A673 (cell line): ENCODE data around the gene GPD2. TPM values are rescaled to one million over a fixed set of nuclear protein-coding genes. Genes with fewer than 3 reads are reported as not detected.

Experiments
- BruUV-seq: library from RNA; stranded (reverse); fragments of 400-500 nt; replicated peaks from 2 replicates; lab custom pipeline; 2021; lab: Mats Ljungman, UMichigan
- CTCF ChIA-PET: fragments of 300-600 bp; sonication (Branson Sonifier 250); formaldehyde crosslinking; loops from one replicate; lab custom pipeline; 2022; ENCODE audit warnings: antibody characterized with exemption; lab: Charles Lee
- POLR2A ChIA-PET: fragments of 300-600 bp; sonication (Branson Sonifier 250); formaldehyde crosslinking; loops from one replicate; lab custom pipeline; 2022; ENCODE audit warnings: antibody characterized with exemption; ENCODE audit not compliant: low non-redundant PET; lab: Charles Lee
- DNase-seq: peaks from one replicate; pipeline ENCODE4 v3.0.0-alpha.2; 2015; ENCODE audit warnings: low spot score
- H3K27ac ChIP-seq: fragments of 200-600 bp; sonication (generic); 2 replicates; pipeline ENCODE4 v1.5.1; 2016; ENCODE audit warnings: mixed run types, low read depth, mild to moderate bottlenecking, mixed read lengths, antibody characterized with exemption, low read length; ENCODE audit not compliant: poor library complexity, severe bottlenecking
- H3K27me3 ChIP-seq: fragments of 200-600 bp; sonication (generic); replicated peaks from 2 replicates; pipeline ENCODE4 v1.6.1; 2017; ENCODE audit warnings: mixed run types, low read depth, mild to moderate bottlenecking, mixed read lengths, antibody characterized with exemption, low read length; ENCODE audit not compliant: insufficient read depth, poor library complexity
- H3K36me3 ChIP-seq: fragments of 200-600 bp; sonication (generic); 2 replicates; pipeline ENCODE4 v1.6.1; 2016; ENCODE audit warnings: mixed run types, mild to moderate bottlenecking, mixed read lengths, antibody characterized with exemption, low read length; ENCODE audit not compliant: insufficient read depth, poor library complexity, severe bottlenecking
- H3K4me1 ChIP-seq: fragments of 200-600 bp; sonication (generic); 2 replicates; pipeline ENCODE4 v1.6.1; 2017; ENCODE audit warnings: mixed run types, mild to moderate bottlenecking, mixed read lengths, antibody characterized with exemption, low read length; ENCODE audit not compliant: insufficient read depth, poor library complexity, severe bottlenecking
- H3K4me3 ChIP-seq: fragments of 200-600 bp; sonication (generic); 2 replicates; pipeline ENCODE4 v1.5.1; 2016; ENCODE audit warnings: low read depth, mixed run types, mild to moderate bottlenecking, mixed read lengths, low read length; ENCODE audit not compliant: poor library complexity, severe bottlenecking
- H3K9me3 ChIP-seq: fragments of 200-600 bp; sonication (generic); 2 replicates; pipeline ENCODE4 v1.6.1; 2016; ENCODE audit warnings: mixed run types, low read depth, mild to moderate bottlenecking, mixed read lengths, antibody characterized with exemption, low read length; ENCODE audit not compliant: poor library complexity, severe bottlenecking
- EZH2 ChIP-seq: fragments of 200-600 bp; sonication (generic); IDR thresholded peaks from 2 replicates; pipeline ENCODE4 v1.6.1; 2017; ENCODE audit warnings: borderline replicate concordance, low read depth, mild to moderate bottlenecking, mixed read lengths, antibody characterized with exemption, low read length; ENCODE audit not compliant: poor library complexity, severe bottlenecking
- intact Hi-C: fragments of 100-400 bp; cut with micrococcal nuclease; formaldehyde crosslinking; loops from one replicate; pipeline ENCODE4 v1.10.0; 2022; ENCODE audit not compliant: unreplicated experiment
- total RNA-seq: library from RNA; stranded (reverse); gene quantifications from 2 replicates; pipeline ENCODE4 v1.2.3, GENCODE V29; 2021
- TF ChIP-seq, protein P1 (sequence below): fragments of 300-800, 200-600 bp; sonication (generic); conservative IDR thresholded peaks from 2 replicates; pipeline ENCODE4 v1.5.1; 2017; ENCODE audit warnings: low read depth, mild to moderate bottlenecking, antibody characterized with exemption, low read length, moderate library complexity, mixed read lengths

GPD2 gene
- total RNA-seq, 1 experiment from 2014 or later: 39.4 TPM

DNA sequence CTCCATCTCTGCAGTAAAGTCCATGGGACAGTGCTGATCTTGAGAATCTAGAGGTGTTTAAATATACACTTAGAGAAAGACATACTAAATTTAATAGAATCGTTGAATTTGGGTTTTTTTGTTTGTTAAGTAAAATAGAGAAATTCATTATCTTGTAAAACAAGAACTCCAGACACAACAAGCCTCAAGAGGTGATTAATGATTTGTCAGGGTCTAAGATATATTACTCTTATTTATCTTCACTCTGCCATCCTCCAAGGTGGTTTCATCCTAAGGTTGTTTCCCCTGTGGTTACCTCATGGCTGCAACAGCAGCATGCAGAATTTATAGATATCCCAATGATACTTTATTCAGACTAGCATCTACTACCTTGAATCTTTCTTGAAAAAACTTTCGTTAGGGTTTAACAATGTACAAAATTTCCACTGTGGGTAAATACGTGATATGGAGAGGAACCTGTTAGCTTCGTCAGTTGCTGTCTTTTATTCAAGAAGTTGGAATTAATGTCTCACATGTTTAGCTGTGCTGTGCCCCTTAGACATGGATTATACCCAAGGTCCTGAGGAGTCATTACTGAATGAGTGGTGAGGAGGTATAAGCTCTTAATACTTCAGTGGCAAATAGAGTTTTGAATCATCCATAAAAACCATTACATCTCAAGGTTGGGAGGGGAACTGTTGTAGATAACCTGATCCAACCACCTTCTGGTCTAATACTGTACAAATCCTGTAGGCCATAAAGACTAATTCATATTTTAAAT lies 128.0 kb downstream of the GPD2 start:
- Histone ChIP-seq H3K4me1 (no peaks in the 10 kb centered on the region), H3K27ac (no peak overlapping the region), H3K4me3 (no peak overlapping the region), H3K9me3 (no peaks in the 10 kb centered on the region), H3K36me3 (no peaks in the 10 kb centered on the region), H3K27me3 (no peaks in the 10 kb centered on the region)
- intact Hi-C loops: no loop called here
- no peak for DNase-seq
- ChIA-PET CTCF (no interaction called here), POLR2A (no interaction called here)
- no TSS peak for BruUV-seq
- TF ChIP-seq EZH2: no peak
- TF ChIP-seq, protein P1, sequence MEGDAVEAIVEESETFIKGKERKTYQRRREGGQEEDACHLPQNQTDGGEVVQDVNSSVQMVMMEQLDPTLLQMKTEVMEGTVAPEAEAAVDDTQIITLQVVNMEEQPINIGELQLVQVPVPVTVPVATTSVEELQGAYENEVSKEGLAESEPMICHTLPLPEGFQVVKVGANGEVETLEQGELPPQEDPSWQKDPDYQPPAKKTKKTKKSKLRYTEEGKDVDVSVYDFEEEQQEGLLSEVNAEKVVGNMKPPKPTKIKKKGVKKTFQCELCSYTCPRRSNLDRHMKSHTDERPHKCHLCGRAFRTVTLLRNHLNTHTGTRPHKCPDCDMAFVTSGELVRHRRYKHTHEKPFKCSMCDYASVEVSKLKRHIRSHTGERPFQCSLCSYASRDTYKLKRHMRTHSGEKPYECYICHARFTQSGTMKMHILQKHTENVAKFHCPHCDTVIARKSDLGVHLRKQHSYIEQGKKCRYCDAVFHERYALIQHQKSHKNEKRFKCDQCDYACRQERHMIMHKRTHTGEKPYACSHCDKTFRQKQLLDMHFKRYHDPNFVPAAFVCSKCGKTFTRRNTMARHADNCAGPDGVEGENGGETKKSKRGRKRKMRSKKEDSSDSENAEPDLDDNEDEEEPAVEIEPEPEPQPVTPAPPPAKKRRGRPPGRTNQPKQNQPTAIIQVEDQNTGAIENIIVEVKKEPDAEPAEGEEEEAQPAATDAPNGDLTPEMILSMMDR: no peak

DNA sequence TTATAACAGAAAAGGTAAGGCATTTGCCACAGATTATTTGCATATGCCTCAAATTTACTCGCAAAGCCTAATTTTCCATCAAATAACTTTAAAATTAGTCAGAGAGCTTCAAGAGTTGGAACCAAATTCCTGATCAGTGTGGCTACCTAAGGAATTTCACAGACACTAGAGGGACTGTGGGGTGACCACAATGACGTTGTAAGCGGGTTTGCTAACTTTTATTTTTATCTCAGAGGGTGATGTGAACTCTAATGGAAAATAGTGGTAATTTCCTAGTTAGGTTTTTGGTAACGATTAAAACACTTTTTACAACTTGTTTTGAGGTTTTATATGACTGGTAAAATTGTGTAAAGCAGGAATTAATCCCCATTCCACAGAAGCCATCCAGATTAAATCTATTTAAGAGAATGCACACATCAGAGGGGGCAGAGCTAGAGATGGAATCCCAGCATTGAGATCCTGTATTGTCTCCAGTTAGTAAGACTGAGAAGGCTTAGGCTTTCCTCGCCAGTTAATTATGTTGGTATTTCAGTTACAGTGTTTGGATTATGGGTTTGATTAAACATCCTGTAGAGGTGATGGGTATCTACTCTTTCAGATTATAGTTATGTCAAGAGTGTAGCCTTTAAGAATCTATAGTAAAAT lies 129.0 kb downstream of the GPD2 start:
- TF ChIP-seq, protein P1: no peak
- no peak for TF ChIP-seq EZH2
- POLR2A ChIA-PET: no interaction called here
- BruUV-seq: no TSS peak
- no peak for DNase-seq
- intact Hi-C loops: no loop called here
- Histone ChIP-seq H3K4me1 (no peaks in the 10 kb centered on the region), H3K4me3 (no peak overlapping the region), H3K9me3 (no peaks in the 10 kb centered on the region), H3K27me3 (no peaks in the 10 kb centered on the region), H3K27ac (no peak overlapping the region), H3K36me3 (no peaks in the 10 kb centered on the region)
- CTCF ChIA-PET: no interaction called here

DNA sequence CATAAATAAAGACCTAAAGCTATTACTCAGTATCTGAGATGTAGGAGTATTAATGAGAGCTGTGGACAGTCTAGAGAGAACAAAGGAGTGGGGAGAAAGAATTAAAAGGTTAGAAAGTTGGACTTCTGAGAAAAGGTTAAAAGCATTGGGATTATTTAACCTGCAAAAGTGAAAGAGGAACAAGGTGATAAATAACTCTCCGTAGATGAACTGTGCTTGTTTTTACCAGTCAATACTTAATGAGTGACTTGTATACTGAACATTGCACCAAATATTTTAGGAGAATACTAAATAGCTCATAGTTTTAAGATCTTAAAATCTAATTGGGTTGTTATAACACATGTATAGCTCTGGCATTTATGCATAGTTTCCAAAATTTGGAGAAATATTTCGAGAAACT lies 137.5 kb downstream of the GPD2 start:
- TF ChIP-seq EZH2: no peak
- TF ChIP-seq, protein P1: no peak
- H3K9me3 ChIP-seq: no peaks in the 10 kb centered on the region
- POLR2A ChIA-PET: no interaction called here
- no TSS peak for BruUV-seq
- DNase-seq: no peak
- no peaks in the 10 kb centered on the region for H3K36me3 ChIP-seq
- CTCF ChIA-PET: no interaction called here
- no peak overlapping the region for H3K4me3 ChIP-seq
- H3K27me3 ChIP-seq: no peaks in the 10 kb centered on the region
- intact Hi-C loops: no loop called here
- no peak overlapping the region for H3K27ac ChIP-seq
- no peaks in the 10 kb centered on the region for H3K4me1 ChIP-seq
